Effector memory CD4-positive, alpha-beta T cell (primary cell): Measurements from ENCODE around the gene ASB13.
A peak's percentile ranks its signal among the peaks of the same experiment; 100 is the strongest.

Experiments used
- DNase-seq, 3 donors: peaks; one replicate each; pipeline ENCODE4 v3.0.0-alpha.2; 2020
- H3K27ac ChIP-seq: 2 replicates; pipeline ENCODE4 v1.7.0; 2013; ENCODE audit warnings: mild to moderate bottlenecking, low read length, moderate library complexity; ENCODE audit not compliant: insufficient read depth, poor library complexity, severe bottlenecking
- H3K27me3 ChIP-seq: replicated peaks from 2 replicates; pipeline ENCODE4 v1.7.0; 2013; ENCODE audit warnings: mild to moderate bottlenecking, low read length; ENCODE audit not compliant: insufficient read depth, control insufficient read depth, poor library complexity, severe bottlenecking
- H3K36me3 ChIP-seq: 2 replicates; pipeline ENCODE4 v1.7.0; 2013; ENCODE audit warnings: mild to moderate bottlenecking, low read length, moderate library complexity; ENCODE audit not compliant: control insufficient read depth, insufficient read depth
- H3K4me1 ChIP-seq: 2 replicates; pipeline ENCODE4 v1.7.0; 2013; ENCODE audit warnings: low read length, mild to moderate bottlenecking; ENCODE audit not compliant: control insufficient read depth, insufficient read depth, poor library complexity, severe bottlenecking
- H3K4me3 ChIP-seq: 2 replicates; pipeline ENCODE4 v1.7.0; 2013; ENCODE audit warnings: low read length, low read depth, mild to moderate bottlenecking; ENCODE audit not compliant: insufficient read depth, poor library complexity, severe bottlenecking
- H3K9me3 ChIP-seq: 2 replicates; pipeline ENCODE4 v1.7.0; 2013; ENCODE audit warnings: mild to moderate bottlenecking, low read length, moderate library complexity; ENCODE audit not compliant: control insufficient read depth

The ASB13 gene

DNA sequence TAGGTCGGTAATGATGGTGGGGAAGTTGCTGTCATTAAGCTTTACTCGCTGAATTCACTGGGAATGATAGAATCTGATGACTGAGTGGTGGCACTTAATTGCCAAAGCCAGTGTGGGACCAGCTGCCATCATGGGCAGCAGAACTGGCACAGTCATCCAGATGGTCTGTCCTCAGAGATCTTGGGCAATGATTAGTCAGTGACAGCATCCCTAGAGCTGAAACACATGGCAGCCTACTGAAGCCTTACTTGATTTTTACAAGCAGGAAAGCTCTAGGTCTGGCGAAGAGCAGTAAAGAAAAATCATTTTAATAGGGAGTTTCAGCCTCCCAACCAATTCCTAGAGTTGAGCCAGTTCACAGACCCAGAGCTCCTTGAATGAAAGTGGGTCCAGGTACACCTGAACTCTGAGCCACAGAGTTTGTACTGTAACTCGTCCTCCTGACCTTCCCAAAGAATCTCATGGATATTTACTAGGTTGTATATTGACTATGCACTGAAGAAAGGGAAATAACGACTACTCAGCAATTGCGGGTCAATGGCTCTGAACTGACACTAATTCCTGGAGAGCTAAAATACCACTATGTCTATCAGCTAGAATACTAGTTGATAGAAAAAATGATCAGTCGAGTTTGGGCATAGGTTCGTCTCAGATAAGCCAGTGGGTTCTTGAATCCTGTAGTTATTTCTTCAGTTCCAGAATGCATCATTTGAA is 4.4 kb upstream of the ASB13 start:
- Histone ChIP-seq H3K27me3 (no peaks in the 10 kb centered on the region), H3K36me3 (no peaks in the 10 kb centered on the region), H3K27ac (no peak overlapping the region), H3K9me3 (no peaks in the 10 kb centered on the region), H3K4me1 (no peaks in the 10 kb centered on the region), H3K4me3 (no peak overlapping the region)
- no peak for DNase-seq

DNA sequence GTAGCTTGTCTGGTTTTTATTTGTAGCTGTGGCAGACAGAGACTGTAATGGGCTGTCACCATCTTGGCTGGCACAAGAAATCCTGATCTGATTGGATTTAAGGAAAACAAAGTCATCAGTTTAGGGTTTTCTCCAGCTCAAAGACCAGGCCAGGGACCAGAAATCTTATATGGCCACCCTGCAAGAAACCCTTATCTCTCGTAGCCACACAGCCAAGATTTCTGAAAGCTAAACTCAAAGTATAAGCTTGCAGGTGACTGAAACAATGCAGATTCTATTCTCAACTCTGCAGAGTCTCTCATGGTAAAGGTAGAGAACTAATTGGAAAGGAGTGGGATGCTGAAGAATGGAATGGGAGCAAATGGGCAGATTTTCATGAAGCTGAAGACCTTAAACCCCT is 3.2 kb upstream of the ASB13 start:
- H3K27me3 ChIP-seq: no peaks in the 10 kb centered on the region
- no peak overlapping the region for H3K4me3 ChIP-seq
- H3K36me3 ChIP-seq: no peaks in the 10 kb centered on the region
- no peak for DNase-seq
- H3K9me3 ChIP-seq: no peaks in the 10 kb centered on the region
- H3K27ac ChIP-seq: no peak overlapping the region
- H3K4me1 ChIP-seq: no peaks in the 10 kb centered on the region

- H3K36me3 ChIP-seq: no peaks in the 10 kb centered on the region
- no peak overlapping the region for H3K27ac ChIP-seq
- DNase-seq: no peak
- no peaks in the 10 kb centered on the region for H3K27me3 ChIP-seq
- H3K4me1 ChIP-seq: no peaks in the 10 kb centered on the region
- no peak overlapping the region for H3K4me3 ChIP-seq
- H3K9me3 ChIP-seq: no peaks in the 10 kb centered on the region
Measured at GRCh38 chr10:5668429-5668828, 2.0 kb upstream of the ASB13 start.

GRCh38 chr10:5666841-5667630 is 641 bp upstream of the ASB13 start:
- Histone ChIP-seq H3K4me1 (no peaks in the 10 kb centered on the region), H3K9me3 (no peaks in the 10 kb centered on the region), H3K4me3 (peak overlapping the region; percentile 84), H3K27me3 (no peaks in the 10 kb centered on the region), H3K36me3 (no peaks in the 10 kb centered on the region), H3K27ac (no peak overlapping the region)
- DNase-seq: no peak

DNA sequence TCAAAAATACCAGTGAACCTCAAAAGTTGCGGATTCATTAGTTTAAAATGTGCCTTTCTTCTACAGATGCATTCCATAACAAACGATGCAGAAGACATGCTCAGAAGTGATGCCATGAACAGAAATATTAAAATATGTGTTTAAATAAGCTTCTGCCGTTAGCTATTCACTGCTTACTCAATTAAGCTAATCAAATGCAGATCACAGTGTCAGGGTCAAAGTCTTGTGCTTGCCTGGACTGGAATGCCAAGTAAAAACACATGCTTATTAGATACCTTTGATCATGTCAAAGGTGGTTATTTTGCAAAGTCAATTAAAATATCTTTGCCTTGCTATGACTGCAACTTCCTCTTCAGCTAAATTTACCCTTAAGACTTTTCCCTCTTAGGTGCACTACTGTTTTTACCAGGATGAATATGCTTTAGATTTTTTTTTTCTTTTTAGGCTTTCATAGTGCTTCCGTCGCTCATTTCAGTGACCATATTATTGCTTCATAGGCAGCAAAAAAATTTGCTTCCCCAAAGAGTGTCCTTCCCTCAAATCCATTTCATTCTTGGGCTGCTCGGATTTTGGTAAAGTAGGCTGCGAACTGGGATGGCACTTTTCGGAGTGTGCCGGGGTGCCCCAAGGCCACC is 905 bp downstream of the ASB13 start:
- no peak for DNase-seq
- Histone ChIP-seq H3K27me3 (no peaks in the 10 kb centered on the region), H3K27ac (no peak overlapping the region), H3K36me3 (no peaks in the 10 kb centered on the region), H3K9me3 (no peaks in the 10 kb centered on the region), H3K4me3 (peak overlapping the region; percentile 84), H3K4me1 (no peaks in the 10 kb centered on the region)

DNA sequence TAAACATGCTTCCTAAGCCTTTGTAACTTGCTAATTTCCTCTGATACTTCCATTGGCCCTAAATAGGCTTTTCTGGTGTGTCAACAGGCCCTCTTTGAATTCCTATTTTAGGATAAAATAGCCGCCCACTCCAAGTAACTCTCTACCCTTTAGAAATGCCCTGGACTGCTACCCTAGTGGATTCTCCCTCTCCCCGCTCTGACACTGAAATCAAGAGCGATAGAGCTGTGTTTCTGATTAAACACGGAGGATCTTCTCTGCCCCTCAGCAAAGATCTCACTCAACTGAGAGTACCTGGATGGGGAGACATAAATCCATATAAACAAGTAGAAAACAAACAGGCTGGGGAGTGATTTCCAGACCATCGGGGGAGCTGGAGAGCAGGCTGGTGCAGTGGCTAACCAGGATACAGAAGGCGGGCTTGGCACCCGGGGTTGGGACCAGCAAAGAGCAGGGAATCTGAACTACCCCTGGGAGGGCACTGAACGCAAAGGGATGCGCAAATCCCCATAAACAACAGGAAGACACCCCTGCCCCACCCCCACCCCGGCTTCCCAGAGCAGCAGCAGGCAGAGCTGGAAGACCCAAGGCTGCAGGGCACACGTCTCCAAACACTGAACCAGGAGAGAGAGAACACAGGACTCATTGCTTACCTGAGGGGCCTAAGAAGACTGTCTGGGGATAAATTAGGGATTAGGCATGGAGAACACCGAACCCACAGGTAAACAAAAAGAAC is 2.5 kb downstream of the ASB13 start:
- Histone ChIP-seq H3K9me3 (no peaks in the 10 kb centered on the region), H3K4me1 (peaks cover 6% of the 10 kb centered on the region), H3K27me3 (no peaks in the 10 kb centered on the region), H3K36me3 (no peaks in the 10 kb centered on the region), H3K27ac (no peak overlapping the region), H3K4me3 (no peak overlapping the region)
- DNase-seq: no peak

DNA sequence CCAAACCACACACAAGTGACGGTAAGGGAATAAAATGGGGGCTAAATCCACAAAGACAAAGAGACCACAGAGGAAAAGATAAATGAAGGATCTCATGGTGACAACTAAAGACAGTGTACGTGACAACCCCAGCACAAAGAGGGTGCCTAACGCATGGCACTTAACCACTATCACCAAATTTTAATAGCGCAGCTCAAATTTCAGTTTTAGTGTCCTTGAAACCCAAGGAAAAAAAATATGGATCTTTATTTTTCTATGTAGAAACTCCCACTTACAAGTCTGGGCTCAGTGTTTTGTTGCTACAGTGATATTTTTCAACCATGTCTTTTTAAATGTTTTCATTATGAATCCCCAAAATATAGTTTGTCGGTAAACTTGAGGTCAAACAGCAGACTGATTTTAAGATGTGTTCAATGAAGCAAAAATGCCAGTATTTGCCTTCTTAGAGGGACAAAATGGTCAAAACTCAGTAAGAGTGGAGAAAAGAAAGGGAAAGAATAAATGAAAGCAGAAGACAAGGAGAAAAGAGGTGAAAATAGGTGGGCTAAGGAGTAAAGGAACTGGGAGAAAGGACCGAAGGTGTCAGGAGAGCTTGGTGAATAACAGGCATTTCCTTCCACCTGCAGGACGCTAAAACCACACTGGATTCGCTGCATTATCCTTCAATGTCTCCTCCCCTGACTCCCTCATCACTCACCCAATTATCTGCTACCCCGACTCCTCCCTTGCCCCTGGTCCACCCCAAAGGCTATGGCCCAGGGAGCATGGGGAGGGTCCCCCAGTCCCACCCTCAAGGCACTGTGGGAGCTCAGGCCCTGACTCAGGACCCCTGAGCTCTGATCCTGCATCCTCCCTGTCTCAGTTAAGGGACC is 3.5 kb downstream of the ASB13 start:
- Histone ChIP-seq H3K9me3 (no peaks in the 10 kb centered on the region), H3K36me3 (no peaks in the 10 kb centered on the region), H3K27me3 (no peaks in the 10 kb centered on the region), H3K4me1 (peaks cover 6% of the 10 kb centered on the region), H3K4me3 (no peak overlapping the region), H3K27ac (no peak overlapping the region)
- no peak for DNase-seq

DNA sequence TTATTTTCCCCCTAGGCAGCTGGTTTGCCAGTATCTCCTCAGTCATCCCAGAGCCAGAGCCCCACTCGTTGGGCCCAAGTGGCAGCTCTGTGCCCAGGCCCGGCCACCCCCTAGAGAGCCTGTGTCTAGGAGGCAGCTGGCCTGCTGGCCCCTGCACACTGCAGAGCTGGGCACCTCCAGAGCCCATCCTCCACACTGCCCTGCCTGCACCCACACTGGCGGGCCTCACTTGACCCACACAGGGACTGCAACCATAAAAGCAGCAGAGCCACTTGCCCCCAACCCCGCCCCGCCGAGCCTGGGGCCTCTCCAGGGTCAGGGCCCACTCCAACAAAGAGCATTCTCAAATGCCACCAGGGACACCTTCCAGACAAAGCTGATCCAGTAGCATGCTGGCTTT is 5.4 kb downstream of the ASB13 start:
- Histone ChIP-seq H3K27ac (no peak overlapping the region), H3K4me1 (peaks cover 6% of the 10 kb centered on the region), H3K36me3 (no peaks in the 10 kb centered on the region), H3K4me3 (no peak overlapping the region), H3K27me3 (no peaks in the 10 kb centered on the region), H3K9me3 (no peaks in the 10 kb centered on the region)
- DNase-seq: no peak
